Right kidney (tissue), 9 donors: ENCODE measurements around the gene UQCR11.

ENCODE experiments used
- DNase-seq: peaks from one replicate; pipeline ENCODE4 v3.0.0-alpha.2; 2016
- long read RNA-seq, 8 donors: transcript quantifications; one replicate each; lab custom pipeline, GENCODE V29; 2026

UQCR11 gene
- long read RNA-seq, donor 1, transcript UQCR11-203 (3 exons, 1,324 nt) = major isoform, 579 of 744 reads
- long read RNA-seq, donor 1, transcript UQCR11-201 (2 exons, 753 nt) = minor isoform, 13 of 744 reads
- long read RNA-seq, donor 1, partial matches to known transcripts = 151 of 744 reads
- long read RNA-seq, donor 1, other reads (novel, unspliced or antisense) = 0 of 744 reads
- long read RNA-seq, donor 2, transcript UQCR11-203 (3 exons, 1,324 nt) = major isoform, 388 of 535 reads
- long read RNA-seq, donor 2, transcript UQCR11-201 (2 exons, 753 nt) = minor isoform, 12 of 535 reads
- long read RNA-seq, donor 2, partial matches to known transcripts = 135 of 535 reads
- long read RNA-seq, donor 2, other reads (novel, unspliced or antisense) = 0 of 535 reads
- long read RNA-seq, donor 3, transcript UQCR11-203 (3 exons, 1,324 nt) = major isoform, 147 of 188 reads
- long read RNA-seq, donor 3, partial matches to known transcripts = 38 of 188 reads
- long read RNA-seq, donor 3, other reads (novel, unspliced or antisense) = 0 of 188 reads
- long read RNA-seq, donor 4, transcript UQCR11-203 (3 exons, 1,324 nt) = major isoform, 234 of 320 reads
- long read RNA-seq, donor 4, partial matches to known transcripts = 79 of 320 reads
- long read RNA-seq, donor 4, other reads (novel, unspliced or antisense) = 0 of 320 reads
- long read RNA-seq, donor 5, transcript UQCR11-203 (3 exons, 1,324 nt) = major isoform, 331 of 390 reads
- long read RNA-seq, donor 5, partial matches to known transcripts = 58 of 390 reads
- long read RNA-seq, donor 5, other reads (novel, unspliced or antisense) = 0 of 390 reads
- long read RNA-seq, donor 6, transcript UQCR11-203 (3 exons, 1,324 nt) = major isoform, 331 of 448 reads
- long read RNA-seq, donor 6, transcript UQCR11-201 (2 exons, 753 nt) = minor isoform, 9 of 448 reads
- long read RNA-seq, donor 6, partial matches to known transcripts = 106 of 448 reads
- long read RNA-seq, donor 6, other reads (novel, unspliced or antisense) = 0 of 448 reads
- long read RNA-seq, donor 7 = 0 reads
- long read RNA-seq, donor 8, transcript UQCR11-201 (2 exons, 753 nt) = minor isoform, 8 of 344 reads
- long read RNA-seq, donor 8, transcript UQCR11-203 (3 exons, 1,324 nt) = major isoform, 293 of 344 reads
- long read RNA-seq, donor 8, partial matches to known transcripts = 43 of 344 reads
- long read RNA-seq, donor 8, other reads (novel, unspliced or antisense) = 0 of 344 reads

DNA sequence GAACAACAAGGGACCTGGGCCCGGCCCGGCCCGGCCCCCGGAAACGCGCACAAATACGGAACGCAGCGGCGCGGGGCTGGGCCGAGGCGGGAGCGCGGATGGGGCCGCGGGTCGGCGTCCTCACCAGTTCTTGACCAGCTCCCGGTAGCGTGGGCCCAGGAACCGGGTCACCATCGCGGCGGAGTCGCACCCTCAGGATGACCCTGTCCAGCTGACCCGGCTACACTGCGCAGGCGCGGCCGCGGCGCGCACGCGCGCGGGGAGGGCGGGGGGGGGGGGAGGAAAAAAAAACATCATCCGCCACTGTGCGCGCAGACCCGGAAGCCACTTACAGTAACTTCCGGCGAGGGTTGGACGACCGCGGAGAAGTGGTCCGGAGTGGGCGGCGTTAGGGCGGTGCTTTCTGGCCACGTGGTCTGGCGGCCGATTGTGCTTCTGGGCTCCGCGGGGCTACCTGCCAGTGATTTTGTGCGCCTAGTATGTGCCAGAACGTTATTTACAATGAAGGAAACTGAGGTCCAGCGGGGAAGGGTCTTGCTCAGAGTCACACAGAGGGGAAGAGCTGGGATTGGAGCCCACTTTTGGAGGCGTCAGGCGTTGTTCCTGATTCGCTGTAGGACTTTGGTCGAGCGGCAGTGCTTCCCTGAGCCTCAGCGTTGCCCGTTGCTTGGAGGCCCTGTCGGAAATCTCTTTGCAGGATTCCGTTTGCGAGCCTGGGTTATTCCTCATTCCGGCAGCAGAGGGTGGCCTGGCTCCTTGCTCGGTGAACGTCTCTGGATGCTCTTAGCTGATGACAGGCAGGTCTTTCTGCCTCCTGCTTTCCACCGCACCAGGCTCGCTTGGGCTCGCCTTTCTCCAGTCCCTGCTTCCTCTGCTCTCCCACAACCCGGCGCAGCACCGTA, at the start of gene UQCR11:
Gene UQCR11, minus strand, starts transcription at position 227 of the 902 bp plus-strand sequence. Its CDS starts 53 bp downstream, at position 174.
- peak; percentile 98 for DNase-seq

DNA sequence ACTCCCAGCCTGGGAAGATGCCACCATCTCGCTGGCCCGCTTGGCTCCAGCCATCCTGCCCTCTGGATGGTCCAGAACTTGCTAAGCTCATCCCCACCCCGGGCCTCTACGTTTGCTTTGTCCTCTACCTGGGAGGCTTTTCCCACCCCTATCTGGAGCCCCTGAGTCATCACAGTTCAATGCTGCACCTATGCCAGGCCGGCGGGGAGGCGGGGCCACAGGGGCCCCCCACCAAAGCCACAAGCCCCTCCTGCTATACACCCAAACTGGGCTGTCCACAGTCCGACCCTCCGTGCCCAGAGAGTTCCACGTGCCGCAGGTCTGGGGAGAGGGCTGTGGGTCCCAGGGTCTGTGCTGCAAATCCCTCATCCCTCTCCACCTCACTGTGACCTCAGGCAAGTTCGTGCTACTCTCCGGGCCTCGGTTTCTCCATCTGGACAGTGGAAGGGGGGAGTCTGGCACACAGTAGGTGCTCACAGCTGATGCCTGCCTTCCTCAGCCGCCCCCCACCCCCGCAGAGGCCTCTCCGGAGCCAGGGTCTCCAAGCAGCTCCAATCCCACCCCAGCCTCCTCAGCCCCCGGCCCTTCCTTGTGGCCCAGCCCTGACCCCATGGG, 49.0 kb upstream of the UQCR11 start:
- no peak for DNase-seq

DNA sequence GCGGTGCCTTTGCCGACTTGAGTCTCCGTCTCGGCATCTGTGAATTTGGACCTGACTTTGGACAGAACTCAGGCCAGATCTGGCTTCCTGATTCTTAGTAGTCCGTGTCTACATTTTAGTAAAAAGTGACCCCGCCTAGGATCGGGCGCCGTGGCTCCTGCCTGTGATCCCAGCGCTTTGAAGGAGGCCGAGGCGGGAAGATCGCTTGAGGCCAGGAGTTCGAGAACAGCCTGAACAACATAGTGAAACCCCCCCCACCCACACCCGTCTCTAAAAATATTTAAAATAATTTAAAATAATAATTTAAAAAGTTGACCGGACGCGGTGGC, 48.0 kb upstream of the UQCR11 start:
- no peak for DNase-seq

DNA sequence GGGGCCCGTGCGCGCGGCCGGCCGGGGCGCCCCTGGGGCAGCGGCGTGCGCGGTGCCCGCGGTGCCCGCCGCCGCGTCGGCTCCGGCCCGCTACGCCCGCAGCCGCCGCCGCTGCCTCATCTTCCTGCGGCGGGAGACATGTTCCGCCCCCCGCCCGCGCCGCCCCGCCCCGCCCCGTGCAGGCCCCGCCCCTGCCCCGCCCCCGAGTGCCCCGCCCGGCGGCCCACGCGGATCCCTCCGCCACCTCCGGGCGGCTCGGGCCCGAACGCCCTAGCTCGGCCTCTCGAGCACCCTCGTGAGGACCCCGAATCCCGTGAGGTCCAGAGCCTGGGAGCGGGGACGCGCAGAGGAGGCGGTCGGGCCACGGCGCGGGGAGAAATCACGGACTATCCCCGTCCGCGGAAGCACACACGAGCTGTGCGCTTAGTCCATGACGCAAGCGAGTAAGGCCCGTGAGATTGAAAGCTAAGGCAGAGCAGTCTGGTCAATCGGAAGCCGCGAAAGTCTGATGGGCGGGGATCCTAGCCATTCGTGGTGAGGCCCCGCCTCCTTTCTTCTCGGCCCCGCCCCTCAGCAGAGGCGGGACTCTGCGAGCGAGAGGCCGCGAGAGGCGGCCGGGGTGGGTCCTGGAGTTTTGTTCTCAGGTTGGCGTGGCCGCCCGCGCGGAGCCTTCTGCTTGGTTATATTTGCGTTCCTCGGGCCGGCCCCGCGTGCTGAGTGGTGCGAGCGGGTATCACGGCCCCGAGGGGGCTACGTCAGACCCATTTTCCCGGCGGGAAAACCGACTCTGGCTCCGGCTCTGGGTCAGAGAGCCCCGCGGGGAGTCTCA, 47.4 kb upstream of the UQCR11 start, which contains the start of gene TCF3:
Gene TCF3, minus strand, starts transcription at position 145 of the 829 bp plus-strand sequence. CDS start 2,367 bp downstream, outside the sequence.
- DNase-seq = peak; percentile 100

DNA sequence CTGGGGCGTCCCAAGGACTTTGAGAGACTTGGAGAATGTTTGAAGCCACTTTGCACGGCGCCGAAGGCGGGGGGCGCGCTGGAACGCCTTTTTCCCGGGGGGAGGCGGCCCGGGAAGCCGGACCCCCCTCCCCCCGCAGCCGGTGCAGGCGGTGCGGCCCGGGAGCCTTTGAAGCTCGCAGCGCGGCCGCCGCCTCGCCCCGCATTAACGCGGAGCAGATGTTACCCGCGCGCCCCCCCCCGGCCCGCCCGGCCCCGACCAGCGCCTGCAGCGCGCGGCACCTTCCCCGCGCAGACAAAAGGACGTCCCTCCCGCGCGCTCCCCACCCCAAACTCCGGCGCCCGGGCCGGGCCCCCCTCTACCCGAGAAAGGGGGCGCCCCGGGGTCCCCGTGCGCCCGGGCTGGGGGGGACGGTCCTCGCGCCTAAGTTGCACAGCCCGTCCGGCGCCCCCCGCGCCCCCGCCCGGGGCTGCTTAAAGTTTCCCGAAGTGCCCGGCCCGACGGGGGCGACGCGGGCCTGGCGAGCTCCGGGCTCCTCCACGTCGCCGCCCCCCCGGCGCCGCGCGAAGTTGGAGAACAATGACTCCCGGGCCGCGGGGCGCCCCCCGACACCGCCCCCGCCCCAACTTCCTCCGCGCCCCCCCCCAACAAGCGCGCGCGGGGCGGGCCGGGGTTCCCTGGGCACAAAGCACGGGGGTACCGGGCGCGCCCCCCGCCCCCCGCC, 46.5 kb upstream of the UQCR11 start:
- DNase-seq = peak; percentile 81

DNA sequence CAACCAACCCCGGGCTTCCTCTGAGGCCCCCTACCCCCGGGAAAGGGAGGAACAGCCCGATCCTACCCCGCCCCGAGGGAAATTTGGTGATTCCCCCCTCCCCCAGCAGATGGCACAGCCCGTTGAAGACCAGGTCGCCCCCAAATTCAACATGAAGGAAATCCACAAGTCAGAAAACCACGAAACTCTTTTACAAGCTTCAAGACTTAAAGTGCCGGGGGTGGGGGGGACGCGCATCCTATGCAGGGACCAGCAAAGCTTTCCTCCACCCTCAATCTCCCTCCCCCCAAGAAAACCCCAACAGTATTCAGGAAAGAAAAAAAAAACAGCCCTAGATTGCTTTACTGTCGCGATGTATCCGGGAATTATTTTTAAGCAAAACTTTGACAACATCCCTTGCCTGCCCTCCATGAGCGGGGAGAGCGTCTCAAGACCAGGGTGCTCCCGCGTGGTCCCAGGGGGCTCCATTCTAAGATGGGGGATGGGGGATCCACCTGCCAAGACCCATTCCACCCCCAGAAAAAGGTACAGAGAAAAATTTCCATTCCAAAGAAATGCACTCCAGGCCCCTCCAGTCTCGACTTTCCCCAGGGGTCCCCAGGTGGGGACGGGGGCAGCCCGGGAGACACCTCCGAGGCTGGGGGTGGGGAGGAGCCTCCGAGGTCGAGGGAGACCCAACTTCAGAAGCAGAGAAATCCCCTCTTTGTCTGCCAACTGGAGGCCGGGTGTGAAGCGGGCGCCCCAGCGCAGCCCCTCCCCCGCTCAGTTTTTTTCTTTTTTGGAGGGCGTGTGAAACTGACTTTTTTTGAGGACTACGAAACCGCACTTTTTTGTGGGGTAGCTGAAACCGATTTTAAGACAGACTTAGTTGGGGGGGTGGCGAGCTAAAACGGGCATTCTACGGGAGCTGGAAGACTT, 45.6 kb upstream of the UQCR11 start:
- DNase-seq = no peak

DNA sequence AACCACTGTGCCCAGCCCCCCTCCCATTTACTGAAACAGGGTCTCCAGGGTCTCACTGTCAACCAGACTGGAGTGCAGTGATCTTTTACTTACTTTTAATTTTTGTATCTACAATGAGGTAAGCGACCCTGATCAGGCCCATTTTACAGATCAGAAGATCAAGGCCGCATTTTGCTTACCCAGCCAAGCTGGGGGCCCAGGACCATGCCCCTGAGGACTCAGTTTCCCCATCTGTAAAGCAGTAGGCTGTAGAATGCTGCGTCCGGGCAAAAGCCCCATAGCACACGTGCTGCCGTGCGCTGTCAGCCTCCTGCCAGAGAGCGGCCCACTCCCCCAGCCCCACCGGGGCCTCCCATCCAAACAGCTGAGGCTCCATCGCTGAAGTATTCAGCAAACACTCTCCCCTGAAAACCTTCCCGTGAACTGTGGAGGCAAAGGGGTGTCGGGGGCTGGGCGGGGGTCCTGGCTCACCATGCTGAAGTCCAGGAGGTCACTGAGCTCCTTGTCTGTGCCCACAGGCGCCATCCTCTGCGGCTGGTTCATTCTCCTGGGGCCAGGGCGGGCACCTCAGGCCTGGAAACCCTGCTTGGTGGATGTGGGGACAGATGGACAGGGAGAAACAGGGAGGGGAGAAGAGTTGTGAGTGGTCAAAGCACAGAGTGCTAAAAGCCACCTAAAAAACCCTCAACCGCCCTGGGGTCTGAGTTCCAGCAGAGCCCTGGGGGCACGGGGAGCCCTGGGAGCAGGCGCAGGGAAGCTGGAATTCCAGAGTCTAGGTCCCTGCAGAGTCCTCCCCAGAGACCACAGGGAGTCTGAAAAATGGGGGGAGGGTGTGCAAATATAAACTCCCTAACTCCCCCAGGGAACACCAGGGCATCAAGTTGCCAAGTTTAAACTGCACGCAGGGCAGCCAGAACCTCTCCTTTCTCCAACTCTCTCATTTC, 44.7 kb upstream of the UQCR11 start:
- no peak for DNase-seq

DNA sequence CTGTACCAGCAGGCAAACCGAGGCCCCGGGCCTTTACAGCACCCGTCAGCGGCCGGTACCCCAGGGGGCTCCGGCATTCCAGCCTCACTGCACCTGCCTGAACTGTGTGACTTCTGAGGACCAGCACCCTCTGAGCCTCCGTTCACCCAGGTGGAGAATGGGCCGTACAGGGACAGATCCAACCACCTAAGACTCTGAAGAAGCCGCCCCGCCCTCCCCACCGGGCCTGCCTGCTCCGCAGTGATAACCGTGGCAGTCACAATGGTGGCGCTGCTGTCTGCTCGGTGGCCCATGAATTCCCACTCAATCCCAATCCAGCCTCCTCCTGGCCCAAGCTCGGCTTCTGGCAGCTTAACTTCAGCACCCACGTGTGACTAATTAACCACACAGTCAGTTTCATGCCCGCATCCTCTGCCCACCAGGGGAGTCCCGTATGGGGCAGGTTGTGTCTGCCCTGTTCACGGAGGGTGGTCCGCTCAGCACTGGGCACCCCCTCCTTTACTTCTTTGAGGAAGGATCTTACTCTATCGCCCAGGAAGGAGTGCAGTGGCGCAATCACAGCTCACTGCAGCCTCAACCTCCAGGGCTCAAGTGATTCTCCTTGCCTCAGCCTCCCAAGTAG, 43.8 kb upstream of the UQCR11 start:
- DNase-seq = no peak

DNA sequence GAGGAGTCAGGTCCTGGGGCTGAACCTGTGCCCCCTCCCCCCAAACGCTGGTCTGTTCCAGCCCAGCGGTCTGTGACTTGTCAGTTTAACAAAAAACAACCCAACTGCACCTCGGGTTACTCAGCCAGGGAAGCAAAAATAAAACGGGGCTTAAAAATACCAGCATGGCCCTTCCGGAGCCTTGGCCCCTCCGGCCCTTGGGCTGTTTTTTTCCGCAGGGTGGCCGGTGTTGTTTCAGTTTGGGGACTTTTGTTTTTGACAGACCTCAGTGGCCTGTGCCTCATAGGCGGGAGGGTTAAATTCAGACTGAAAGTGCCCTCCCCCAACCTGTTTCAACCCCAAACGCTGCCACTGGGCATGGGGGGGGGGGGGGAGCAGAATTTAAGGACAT, 43.2 kb upstream of the UQCR11 start:
- no peak for DNase-seq

DNA sequence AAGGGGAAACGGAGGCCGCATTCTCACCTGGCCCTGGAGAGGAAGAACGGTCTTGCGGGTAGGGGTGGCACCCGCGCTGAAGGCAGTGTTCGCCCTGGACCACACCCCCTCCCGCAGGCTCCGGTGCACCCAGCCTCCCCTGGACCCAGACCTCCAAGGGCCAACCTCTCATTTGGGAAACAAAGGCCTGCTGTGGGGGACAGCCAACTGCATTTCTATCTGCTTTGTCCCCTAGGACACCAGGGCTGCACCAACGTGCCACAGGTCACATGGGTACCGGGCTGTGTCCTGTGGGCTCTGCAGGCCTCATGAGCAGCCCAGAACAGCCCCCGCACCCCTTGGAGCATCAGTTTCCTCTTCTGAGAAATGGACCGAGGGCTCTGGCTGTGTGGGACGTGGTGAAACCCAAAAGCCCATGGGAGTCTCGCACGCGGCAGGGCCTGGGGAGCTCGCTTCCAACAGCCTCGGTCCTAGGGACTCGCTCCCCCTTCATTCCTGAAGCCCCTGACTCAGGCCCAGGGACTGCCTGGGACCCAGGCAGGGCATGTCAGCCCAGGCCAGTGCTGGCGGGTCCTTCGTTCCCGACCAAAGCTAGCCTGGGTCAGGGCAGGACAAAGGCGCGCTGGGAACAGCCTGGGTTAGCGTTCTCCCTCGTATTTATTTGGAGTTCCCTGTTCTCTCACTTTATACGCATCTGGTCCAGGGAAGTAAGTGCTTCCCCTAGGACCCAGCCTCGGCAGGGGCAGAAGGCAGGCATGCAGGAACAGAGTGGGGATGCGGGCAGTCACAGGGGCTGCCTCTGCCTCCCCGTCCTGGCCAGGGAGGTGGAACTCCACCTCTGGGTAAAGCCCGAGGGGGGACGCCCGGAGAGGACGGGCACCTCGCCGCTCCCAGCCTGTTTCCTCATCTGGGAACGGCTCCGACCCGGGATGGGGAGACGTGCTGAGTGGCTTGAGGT, 42.5 kb upstream of the UQCR11 start:
- no peak for DNase-seq

DNA sequence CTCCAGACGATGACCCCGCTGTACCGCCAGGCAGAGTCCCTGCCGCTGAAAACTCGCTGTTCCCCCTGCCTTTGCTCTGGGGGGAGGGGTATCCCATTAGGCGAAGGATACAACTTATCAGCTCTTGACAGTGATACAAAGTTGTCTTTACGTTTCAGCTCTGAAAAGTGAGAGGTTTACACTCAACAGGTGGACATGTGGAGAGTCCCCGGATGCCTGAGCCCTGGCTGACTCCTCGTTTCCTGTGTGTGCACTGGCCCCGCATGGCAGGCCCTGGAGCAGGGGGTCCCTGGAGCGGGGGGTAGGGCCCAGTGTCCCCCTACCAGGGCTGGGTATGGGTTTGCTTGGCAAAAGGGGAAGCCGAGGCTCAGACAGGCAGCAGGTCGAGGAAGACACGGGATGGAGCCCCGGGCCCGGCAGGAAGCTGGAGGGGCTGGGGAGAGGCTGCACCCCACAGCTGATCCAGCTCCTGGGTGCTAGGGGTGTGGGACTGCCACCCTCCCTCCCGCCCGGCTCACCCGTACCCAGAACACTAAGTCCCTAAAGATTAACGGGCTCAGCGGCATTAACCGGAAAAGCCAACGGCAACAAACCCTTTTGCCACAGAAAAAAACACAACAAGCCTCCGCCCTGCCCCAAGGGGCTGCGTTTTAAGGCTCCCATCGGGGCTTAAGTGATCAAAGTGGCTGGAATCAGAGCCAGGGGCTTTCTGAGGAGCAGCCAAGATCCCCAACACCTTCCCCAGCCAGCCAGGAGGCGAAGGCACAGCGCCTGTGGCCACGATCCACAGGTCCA, 41.6 kb upstream of the UQCR11 start:
- no peak for DNase-seq

DNA sequence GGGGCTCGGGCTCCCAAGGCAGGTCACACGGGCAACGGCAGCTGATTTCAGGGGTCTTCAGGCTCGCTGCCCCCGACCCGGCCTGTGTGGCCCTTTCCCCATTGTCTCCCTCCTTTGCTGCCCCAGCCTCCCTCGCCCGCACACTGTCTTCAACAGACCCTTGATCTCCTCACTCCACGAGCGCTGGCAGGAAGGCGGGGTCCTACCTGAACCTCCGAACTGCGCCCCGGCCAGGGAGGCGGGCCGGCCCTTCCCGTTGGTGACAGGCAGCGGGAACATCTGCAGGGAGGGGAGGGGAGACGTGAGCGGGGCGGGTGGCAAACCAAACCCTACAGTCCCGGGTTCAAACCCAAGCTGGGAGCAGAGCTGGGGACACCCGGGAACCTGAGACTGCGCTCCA, 40.9 kb upstream of the UQCR11 start:
- DNase-seq = no peak

DNA sequence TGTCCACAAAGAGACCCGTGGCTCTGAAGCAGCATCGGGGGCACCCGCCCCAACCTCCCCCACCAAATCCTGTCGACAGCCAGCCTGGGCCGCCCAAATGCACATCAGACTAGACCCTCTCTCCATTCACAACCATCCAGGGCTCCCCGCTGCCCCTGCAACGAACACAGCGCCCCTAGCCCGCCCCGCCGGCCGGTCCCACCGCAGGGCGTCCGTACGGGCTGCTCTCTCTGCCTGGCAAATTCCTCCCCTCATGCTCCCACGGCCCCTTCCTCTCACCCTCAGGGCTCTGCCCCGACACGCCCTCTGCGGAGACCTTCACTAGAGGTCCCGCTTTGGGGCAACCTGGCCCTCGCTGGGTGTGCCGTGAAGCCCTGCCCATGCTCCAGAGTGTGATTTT, 40.0 kb upstream of the UQCR11 start:
- no peak for DNase-seq

DNA sequence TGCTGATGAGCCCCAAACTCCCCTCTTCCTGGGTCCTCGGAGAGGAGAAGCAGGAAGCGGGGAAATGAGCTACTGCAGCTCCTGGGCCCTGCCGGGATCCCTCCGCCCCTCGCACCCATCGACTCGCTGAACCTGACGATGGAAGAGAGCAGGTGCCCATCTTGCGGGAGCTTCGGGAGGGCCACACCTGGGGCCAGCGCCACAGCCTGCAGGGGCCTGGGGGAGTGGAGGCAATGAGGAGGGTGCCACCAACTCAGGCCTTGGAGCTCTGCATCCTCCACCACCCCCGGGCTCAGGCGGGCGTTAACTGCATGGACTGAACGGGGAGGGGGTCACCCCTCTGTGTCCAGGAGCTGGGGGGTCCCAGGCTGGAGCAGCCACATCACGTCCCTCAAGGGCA, 38.8 kb upstream of the UQCR11 start:
- no peak for DNase-seq
